Epithelial cell of esophagus (primary cell): ENCODE data around the gene TAS2R43.
"Not testable (repeated sequence)": the region's sequence is repeated elsewhere in the genome, so short reads cannot be mapped to it uniquely, and the experiment has no call there.

Source experiments
- DNase-seq: peaks from one replicate; pipeline ENCODE4 v3.0.0; 2010; ENCODE audit warnings: low read depth
- H3K4me3 ChIP-seq: 2 replicates; pipeline ENCODE4 v1.5.1; 2011; ENCODE audit warnings: mild to moderate bottlenecking, low read length, control low read depth
- CTCF ChIP-seq: IDR thresholded peaks from 2 replicates; pipeline ENCODE4 v1.5.1; 2011; ENCODE audit warnings: low read depth, mild to moderate bottlenecking, low read length, control low read depth, inconsistent platforms; ENCODE audit not compliant: insufficient read depth; ENCODE audit errors: missing control alignments

TAS2R43 gene

GRCh38 chr12:11078246-11078645 is 13.9 kb downstream of the TAS2R43 start:
- TF ChIP-seq CTCF = no peak
- DNase-seq = no peak
- H3K4me3 ChIP-seq = no peak overlapping the region

DNA sequence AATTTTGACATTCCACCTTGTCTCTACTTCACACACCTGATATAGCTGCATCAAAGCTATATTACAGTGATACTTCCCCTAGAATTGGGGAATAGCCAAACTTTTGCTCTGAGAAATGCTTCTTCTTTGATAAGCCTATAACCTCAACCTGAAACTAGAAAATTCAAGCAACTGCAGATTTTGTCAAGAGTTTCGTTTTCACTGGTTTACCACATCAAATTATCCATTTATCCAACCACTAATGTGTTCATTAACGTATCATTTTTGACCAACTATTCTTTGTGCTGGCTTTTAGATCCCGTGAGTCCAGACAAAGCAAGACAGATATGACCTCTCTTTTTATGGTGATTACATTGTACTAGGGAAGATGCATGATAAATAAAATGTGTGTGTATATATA is 16.5 kb downstream of the TAS2R43 start:
- no peak for TF ChIP-seq CTCF
- DNase-seq = no peak
- H3K4me3 ChIP-seq = no peak overlapping the region

DNA sequence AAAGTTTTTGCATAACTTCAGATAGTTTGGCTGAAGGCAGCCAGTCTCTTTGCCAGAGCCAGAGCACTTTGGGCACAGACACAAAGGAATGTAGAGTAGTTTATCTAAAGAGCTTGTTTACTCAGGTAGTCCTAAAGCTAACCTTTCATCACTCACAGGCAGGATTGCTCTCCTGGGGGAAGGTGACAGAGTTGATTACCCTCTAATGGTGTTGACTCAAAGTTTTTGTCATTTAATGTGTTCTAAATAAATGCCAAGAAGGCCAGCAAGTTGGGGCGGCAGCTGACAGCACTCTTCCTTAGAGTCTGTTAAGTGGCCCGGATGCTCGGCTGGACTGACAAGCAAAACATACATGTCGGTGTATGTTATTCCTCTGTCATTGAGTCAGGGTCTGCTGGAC is 20.7 kb downstream of the TAS2R43 start:
- no peak overlapping the region for H3K4me3 ChIP-seq
- DNase-seq = no peak
- no peak for TF ChIP-seq CTCF

- no peak for DNase-seq
- no peak overlapping the region for H3K4me3 ChIP-seq
- TF ChIP-seq CTCF = no peak
Measured at GRCh38 chr12:11070999-11071398, 21.1 kb downstream of the TAS2R43 start.

DNA sequence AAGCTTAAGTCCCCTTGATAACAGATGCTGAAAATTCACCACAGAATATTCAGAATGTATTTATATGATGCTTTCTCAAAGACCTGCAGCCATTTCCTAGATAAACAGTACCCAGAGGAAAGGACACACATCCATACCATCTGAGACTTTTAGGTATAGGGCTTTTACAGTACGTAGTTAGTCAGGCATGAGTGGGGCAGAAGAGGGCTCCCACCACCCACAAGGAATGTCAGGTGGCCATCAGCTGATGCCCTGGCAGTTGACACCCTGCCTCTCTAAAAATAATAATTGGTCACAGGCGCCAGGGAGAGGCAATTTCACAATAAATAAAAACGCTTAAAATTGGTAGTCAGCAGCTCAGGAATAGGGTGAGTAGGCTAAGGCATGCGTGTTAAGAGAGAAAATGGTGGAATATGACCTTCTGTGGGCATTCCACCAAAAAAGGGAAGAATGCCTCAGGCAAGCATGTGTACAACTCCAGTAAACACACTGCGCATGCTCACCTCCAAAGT is 22.2 kb downstream of the TAS2R43 start:
- H3K4me3 ChIP-seq = no peak overlapping the region
- no peak for DNase-seq
- no peak for TF ChIP-seq CTCF

- DNase-seq = peak; percentile 12
- H3K4me3 ChIP-seq = no peak overlapping the region
- no peak for TF ChIP-seq CTCF
Measured at GRCh38 chr12:11067514-11067913, 24.6 kb downstream of the TAS2R43 start.

DNA sequence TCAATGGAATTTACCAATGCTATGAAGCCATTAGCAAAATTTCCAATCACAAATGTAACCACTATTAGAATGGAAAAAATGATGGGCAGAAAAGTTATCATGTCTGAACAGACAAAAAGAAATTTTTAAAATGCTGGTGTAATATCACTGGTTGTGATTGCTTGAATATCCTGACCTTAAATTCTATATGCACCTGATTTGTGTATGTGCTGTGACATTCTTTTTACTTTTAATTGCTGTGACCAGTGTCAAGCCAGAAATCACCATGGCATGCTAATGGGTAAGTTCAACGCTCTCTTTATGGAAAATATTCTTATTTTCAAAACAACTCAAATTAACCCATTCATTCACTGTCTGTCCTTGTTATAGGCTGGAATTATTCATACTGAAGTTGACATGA is 29.9 kb downstream of the TAS2R43 start, which contains the start of gene TAS2R46:
Gene TAS2R46 (minus strand): TSS at position 101 of the 400 bp plus-strand sequence. CDS start 0 bp downstream, at position 101.
- not testable (repeated sequence) for H3K4me3 ChIP-seq, DNase-seq
